GM18520 (cell line): ENCODE measurements around the gene CHL1.

Experiments
- ATAC-seq: cut with Tn5 transposase; IDR thresholded peaks from one replicate; pipeline ENCODE4 v1.9.1; 2021; ENCODE audit not compliant: unreplicated experiment

The CHL1 gene, protein sequence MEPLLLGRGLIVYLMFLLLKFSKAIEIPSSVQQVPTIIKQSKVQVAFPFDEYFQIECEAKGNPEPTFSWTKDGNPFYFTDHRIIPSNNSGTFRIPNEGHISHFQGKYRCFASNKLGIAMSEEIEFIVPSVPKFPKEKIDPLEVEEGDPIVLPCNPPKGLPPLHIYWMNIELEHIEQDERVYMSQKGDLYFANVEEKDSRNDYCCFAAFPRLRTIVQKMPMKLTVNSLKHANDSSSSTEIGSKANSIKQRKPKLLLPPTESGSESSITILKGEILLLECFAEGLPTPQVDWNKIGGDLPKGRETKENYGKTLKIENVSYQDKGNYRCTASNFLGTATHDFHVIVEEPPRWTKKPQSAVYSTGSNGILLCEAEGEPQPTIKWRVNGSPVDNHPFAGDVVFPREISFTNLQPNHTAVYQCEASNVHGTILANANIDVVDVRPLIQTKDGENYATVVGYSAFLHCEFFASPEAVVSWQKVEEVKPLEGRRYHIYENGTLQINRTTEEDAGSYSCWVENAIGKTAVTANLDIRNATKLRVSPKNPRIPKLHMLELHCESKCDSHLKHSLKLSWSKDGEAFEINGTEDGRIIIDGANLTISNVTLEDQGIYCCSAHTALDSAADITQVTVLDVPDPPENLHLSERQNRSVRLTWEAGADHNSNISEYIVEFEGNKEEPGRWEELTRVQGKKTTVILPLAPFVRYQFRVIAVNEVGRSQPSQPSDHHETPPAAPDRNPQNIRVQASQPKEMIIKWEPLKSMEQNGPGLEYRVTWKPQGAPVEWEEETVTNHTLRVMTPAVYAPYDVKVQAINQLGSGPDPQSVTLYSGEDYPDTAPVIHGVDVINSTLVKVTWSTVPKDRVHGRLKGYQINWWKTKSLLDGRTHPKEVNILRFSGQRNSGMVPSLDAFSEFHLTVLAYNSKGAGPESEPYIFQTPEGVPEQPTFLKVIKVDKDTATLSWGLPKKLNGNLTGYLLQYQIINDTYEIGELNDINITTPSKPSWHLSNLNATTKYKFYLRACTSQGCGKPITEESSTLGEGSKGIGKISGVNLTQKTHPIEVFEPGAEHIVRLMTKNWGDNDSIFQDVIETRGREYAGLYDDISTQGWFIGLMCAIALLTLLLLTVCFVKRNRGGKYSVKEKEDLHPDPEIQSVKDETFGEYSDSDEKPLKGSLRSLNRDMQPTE (N-terminal part only)

GRCh38 chr3:196311-197148, at the start of gene CHL1:
Gene CHL1 (plus strand): TSS chr3:196763. CDS start chr3:319777, 123,014 bp downstream.
- ATAC-seq, result no peak

DNA sequence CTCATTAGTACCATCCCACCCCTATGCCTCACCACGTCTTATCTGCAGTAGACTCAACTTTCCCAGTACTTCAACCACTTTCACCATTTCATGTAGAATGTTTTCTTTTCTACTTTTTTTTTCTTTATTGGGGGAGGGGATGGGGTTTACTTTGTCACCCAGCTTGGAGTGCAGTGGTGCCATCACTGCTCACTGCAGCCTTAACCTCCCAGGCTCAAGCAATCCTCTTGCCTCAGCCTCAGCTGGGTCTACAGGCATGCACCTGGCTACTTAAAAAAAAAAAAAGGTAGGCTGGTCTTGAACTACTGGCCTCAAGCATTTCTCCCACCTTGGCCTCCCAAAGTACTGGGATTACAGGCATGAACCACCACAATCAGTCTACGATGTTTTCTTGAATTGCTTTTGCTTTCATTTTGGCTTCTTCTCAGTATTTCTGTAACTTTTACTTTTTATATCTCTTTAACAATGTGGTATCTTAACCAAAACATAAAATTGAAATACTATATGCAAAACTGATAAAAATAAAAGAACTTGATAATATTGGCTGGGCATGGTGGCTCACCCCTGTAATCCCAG, 44.9 kb upstream of the CHL1 start:
- ATAC-seq, result no peak

DNA sequence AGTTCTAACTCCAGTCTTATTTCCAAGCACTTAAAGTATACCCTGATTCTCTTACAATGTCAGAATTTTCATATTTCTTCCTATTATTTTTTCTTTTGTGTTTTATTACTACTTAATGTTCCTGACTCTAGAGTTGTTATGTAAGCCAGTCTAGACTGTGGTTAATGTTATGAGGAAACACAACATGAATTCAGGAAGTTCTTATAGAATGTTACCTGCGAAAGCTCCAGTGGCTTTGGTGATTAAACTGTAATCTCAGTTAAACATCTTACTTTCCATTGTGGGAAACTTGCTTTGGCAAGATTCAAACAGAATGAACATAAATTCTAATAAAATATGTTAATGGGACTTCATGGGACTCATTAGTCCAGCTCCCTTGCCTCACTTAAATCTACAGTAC, 36.6 kb upstream of the CHL1 start:
- no peak for ATAC-seq

DNA sequence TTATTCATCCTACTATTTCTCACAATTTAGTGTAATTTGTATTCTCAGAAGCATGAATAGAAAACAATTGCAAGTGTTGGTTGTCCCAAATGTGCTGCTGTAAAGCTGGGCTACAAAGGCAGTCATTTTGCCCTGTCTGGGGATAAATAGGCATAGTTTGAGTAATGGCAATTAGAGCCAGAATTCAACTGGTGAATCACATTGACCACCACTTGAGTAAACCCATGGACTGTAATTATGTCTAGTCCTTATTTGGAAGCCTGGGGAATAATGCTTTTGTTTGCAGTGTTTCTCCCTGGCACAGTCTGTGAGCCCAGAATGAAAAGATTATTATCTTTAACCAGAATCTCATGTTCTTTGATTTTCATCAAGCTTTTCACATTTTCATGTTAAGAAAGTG, 30.5 kb upstream of the CHL1 start:
- ATAC-seq, result no peak

DNA sequence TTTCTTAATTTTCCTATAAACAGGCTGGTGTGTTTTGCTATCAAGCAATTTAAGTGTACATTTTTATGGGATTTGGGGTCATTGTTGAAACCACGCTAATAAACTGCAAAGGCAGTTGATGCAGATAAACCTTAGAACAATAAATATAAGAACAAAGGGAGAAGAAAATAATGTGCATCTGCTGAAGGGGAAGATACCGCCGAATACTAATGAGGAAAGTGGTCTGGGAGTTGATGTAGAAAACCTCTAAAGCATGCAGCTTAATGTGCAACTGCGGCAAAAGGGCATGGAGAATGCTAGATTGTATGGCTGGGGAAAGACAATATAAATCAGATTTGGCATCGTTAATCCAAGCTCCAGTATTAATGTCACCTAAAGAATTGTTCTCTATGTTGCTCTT, 29.8 kb upstream of the CHL1 start:
- ATAC-seq, result no peak

- peak; percentile 61 for ATAC-seq
These were observed 22.7 kb upstream of the CHL1 start for GRCh38 chr3:173886-174285.

DNA sequence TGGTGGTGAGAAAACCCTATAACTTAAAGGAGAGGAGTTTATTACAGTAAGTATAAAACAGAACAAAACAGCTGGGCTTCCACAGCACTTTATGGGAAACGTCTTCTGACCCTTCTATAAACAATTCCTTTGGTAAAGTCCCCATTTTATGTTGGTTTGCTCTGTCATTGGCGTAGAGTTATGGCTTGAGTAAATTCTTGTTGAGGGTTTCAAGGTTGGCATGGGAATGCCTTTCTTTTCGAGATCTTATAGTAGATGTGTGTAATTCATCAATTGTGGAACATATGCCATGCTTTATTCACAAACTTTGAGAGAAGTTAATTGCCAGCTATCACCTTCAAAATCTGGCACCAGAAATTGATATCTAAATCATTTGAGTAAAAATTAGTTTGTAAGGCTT, 11.6 kb upstream of the CHL1 start:
- no peak for ATAC-seq

- no peak for ATAC-seq
These were observed 4.2 kb upstream of the CHL1 start for GRCh38 chr3:192215-192929.

- ATAC-seq, result no peak
These were observed 2.6 kb upstream of the CHL1 start for GRCh38 chr3:194001-194400.

DNA sequence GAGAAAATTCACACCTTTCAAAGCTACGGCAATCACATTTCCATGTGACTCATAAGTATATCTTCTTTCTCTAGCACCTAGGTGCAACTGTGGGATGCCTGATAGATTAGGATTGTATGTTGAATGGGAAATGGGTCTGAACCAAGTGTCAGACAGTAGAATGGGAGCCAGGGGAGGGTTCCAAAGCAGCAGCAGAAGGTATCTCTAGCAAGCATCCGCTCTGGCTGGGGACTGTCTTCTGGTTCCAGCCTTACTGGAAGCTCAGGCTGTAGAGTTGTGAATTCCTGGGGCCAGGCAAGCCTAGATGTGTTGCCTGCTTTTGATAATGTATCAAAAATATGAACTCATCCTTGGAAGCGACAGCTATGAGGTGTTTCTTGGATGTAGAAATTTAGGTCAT, 2.1 kb upstream of the CHL1 start:
- ATAC-seq, result no peak

DNA sequence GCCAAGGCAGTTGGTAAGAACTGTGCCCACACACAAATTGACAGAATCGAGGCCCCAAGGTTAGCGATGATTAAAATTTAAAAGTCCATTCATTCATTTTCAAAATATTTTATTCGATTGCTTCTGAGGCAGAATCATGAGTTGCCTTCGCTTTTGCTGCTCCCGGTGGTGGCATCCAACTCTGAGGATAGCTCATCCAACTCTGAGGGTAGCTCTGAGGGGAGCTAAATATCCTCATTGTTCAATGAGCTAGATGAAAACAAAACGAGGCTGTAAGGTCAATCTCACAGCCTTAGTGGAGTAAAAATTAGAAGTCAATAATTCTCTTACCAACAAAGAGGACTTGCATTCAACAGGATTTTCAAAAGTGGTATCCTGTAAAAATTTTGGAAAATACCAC, 897 bp upstream of the CHL1 start:
- no peak for ATAC-seq

DNA sequence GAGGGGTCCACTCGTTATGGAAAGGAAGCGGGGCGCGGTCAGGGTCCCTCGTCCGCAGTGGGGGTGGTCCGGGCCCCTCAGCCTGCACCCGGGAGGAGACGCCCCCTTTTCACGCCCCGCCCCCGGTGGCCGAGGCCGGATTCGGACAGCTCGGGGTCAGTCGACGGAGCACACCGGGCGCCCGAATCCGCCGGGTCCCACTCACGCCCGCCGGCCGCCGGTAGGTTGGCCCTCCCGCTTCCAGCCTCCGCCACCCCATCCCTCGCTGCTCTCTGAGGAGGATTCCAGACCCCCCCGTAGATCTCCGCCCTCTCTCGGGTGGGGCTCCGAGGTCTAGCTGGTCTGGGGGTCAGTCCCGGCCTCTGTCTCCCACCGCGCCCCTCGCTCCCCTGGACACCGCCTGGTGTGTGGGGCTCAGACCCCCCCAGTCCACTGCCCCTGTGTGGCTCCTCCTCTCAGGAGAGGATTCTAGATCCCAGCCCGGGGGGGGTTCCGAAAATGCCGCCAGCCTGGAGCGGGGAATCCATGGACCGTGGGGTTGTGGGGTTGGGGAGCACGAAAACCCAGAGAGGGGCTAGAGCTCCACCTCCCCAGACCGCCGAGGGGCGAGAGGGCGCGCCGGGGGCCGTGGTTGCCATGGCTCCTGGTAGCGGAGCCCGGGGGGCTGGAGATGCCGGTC, 725 bp downstream of the CHL1 start:
- ATAC-seq, result no peak

GRCh38 chr3:197828-198491, 1.4 kb downstream of the CHL1 start:
- ATAC-seq, result no peak

- ATAC-seq, result no peak
These were observed 3.3 kb downstream of the CHL1 start for GRCh38 chr3:199835-200234.

DNA sequence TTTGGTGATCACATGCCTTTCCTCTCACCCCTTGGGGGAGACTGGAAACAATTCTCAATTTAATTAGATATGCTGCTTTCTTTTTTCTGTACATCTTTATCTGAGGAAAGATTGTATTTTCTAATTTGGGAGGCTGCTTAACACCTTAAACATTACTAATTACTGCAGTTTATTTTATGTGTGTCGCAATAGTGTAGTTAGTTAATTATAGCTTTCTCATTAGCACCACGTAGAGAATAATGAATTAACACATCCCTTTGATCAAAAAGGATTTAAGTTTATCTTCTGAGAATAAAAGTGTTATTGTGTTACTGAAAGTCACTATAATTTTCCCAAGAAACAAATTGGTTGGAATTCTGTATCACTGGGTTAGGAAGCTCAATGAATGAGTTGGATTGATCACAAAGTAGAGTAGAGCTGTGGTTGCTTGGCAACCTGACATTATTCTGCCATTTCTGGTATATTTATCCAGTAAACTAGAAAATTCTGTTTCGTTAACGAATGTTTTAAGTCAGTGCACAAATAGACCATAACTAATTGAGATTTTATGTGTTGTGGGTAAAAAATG, 4.3 kb downstream of the CHL1 start:
- no peak for ATAC-seq

DNA sequence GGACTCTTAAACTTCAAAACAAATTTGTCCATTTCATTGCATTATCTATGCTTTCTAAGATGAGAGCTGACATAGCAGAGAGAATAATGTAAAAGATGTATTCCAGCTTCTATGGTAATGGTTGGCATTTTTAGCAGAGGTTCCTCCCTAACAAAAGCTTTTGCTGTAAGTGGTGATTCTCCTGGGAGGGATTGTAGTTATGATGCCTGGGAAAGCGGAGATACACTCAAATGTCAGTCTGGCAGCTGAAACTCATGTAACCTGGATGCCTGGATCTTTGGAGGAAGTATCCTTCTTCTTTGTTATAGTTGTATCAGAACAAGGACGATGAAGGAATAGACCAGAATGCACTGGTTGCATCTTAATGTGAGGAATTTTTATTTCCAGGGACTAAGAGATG, 7.5 kb downstream of the CHL1 start:
- ATAC-seq, result no peak

DNA sequence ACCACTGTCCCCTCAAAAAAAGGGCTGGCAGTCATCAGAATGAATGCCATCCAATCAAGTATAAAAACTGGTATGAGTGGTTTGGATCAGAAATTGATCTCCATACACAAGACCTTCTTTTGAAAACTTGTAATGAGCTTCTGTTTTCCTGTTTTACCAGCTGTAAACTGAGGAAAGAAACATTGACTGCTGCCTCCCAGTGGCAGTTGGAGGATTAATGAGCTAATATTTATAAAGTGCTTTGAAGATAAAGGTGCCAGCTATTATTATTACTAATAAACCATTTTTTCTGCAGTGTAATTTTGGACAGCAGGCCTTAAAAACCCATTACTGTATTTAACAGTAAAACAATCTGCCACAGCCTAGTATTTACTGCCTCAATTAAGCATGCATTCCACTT, 11.4 kb downstream of the CHL1 start:
- no peak for ATAC-seq

DNA sequence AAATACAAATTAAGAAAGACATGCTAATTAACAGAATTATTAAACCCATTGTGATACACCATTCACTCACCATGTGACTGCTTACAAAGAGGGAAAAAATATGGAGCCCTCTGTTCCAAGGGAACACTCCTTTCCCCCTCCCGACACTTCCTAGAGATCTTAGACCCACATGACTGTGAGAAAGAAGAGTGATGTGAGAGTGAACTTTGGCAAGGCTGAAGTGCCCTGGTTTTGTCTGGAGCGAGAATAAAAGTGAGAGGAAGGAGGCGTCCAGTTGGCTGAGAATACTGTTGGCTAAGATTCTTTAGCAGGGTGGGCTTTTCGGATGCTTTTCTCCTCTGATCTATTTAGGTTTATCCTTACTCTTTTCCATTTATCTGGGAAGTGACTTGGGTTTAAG, 14.1 kb downstream of the CHL1 start:
- ATAC-seq, result no peak
